NCI-H1105 (cell line): ENCODE data around the gene TUBB4B.
"Not testable (repeated sequence)": the region's sequence is repeated elsewhere in the genome, so short reads cannot be mapped to it uniquely, and the experiment has no call there.

Experiments used
- DNase-seq: peaks from one replicate; lab custom pipeline; 2025; lab: John Stamatoyannopoulos, UW

Gene TUBB4B

DNA sequence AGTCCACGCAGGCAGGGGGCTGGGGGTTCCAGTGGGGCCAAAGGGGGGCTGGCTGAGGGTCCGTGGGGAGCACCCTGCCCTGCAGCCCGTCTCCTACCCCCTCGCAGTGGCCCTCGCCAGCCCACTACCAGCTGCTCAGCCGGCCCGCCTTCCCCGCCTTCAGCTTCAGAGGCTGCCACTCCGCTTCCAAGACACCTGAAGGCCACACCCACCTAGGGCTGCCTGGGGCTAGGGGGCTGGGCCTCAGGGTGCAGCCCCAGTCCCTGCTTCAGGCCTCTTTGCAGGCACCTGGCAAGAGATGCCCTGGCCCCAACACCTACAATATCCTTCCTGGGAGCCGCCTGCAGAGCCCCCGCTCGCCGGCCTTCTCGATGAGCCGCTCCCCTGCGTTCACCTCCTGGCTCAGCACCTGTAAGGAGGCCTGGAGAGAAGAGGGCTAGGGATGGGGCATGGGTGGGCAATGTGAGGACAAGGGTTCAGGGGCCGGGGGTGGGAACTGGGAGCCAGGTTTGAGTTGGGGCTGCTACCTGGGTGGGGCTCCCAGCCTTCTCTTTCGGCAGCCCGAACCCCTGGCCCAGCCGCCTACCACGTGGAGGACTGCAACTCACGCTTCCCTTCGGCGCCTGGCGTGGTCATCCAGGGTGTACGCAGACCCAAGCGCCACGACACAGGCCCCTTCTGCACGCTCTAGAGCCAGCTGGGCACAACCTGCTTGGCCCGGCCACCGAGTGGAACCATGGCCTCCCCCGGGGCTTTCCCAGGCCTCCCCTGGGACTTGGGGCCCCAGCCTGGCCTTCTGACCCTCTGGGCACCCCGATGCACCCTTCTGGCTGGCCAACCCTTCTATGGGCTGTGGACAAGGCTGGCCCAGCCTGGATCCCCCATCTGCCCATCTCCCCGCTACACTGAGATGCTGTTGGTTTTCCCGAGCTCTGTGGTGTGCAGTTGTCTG lies 11.7 kb downstream of the TUBB4B start:
- DNase-seq: no peak

DNA sequence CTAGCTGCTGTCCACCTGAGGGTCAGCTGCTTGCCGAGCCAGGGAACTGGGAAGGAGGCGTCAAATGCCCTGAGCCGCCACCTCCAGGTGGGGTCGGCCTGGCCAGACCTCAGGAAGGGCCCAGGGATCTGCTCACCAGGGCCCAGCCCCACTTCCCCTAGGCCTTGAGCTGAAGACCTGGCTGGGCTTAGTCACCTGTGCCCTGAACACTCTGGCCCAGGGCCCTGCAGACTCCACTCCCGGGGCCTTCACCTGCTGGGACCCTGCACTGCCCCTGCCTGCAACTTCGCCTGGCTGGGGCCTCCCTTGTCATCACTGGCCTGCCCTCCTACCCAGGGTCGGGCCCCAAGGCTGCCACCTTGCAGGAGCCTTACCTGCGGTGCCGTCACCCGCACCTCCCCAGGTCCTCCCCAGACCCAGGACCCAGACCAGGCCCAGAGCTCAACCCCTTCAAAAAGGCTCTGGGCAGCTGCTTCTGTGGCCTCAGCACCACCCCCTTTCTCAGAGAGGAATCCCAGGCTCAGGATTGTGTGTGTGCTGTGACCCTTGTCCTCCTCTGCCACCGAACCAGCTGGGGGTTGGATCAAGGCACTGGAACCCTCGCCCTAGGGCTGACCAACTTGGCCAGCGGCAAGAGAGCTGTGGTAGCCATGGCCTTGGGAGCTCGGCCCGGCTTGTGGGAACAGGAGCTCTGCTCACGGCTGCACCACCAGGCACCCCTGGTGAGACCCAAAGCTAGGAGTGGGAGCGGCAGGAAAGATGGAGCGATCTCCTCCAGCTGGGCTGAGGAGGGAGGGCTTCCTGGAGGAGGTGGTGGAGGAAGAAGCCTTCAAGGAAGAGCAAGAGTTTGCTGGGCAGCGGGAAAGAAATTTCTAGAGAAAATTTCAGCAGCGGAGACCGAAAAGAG lies 12.9 kb downstream of the TUBB4B start:
- no peak for DNase-seq

DNA sequence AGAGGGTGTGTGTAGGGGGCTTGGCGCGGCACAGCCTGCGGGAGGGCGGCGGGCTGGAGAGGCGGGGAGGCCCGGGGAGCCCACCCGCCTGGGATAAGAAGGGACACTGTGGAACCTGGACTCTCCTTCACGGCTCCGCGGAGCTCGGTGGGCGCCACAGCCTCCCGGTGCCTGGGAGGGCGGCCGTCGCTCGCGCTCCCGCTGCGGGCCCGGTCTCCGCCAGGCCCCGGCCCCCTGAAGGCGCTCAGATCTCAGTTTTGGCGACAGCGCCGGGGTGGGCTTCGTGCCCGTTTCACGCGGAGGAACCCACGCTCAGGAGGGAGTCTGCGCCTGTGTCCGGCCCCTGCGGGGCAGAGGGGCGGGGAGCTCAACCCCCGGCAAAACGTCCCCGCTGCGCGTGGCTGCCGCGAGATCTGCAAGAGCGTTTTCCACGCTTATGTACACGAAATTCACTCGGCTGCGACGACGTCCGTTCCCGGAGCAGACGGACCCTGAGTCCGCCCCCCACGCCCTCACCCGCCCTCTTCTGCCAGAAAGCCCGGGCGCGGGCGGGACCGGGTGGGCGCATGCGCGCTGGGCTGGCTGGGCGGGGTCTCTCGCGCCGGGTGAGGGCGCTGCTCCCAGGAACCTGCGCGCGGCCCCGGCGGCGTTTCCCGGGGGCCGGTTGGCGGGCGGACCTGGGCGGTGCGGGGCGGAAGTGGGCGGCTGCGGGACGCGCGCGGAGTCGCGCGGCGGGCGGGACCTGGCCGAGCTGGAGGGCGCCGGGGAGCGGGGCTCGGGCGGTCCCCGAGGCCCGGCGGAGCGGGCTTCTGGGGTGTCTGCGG lies 13.7 kb downstream of the TUBB4B start, which contains the start of gene NELFB:
Gene NELFB (plus strand): TSS at position 704 of the 824 bp plus-strand sequence.
- DNase-seq: peak; percentile 76

DNA sequence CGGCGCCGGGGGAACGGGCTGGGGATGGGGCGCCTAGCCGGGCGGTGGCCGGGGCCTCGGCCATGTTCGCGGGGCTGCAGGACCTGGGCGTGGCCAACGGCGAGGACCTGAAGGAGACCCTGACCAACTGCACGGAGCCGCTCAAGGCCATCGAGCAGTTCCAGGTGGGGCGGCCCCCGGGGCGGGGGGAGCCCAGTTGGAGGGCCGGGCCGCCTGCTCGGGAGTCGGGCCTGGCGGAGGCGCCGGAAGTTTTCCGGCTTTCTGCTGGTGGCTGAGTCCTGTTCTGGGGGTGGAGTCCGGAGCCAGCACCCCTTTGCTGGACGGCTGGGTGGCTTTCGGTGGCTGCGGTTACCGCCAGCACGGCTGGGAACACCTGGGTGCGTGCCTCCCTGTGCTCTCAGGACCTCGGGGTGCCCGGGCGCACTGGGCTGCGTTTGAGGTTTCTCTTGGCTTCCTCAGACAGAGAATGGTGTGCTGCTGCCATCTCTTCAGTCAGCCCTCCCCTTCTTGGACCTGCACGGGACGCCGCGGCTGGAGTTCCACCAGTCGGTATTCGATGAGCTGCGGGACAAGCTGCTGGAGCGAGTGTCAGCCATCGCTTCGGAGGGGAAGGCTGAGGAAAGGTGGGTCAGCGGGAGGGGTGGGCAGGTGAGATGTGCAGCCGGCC lies 14.5 kb downstream of the TUBB4B start:
- DNase-seq: no peak

DNA sequence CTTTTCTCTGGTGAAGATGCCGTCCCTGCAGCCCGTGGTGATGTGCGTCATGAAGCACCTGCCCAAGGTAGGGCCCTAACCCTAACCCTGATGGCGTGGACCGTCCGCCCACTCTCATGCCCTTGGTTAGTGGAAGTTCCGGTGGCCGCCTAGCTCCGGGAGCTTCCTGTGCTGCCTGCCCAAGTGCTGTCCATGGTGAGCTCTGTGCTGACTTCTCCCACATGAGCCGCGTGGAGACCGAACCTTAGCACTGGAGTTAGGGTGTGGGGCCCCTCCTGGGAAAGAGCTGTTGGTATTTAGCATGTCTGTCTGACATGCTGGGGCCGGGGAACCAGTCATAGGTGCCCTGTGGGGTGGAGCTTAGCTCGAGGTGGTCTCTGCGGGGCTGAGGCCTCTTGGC lies 15.3 kb downstream of the TUBB4B start:
- no peak for DNase-seq

DNA sequence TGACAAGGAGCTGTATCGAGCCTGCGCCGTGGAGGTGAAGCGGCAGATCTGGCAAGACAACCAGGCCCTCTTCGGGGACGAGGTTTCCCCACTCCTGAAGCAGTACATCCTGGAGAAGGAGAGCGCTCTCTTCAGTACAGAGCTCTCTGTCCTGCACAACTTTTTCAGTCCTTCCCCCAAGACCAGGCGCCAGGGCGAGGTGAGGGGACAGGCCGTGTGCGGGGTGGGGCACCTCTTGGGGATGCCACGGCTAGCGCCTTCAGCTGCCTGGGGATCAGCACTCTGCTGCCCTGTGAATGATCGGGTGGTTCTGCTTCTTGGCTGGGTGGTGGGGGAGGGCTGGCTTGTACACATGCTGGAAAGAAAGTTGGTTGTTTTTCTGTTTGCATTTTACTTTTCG lies 15.8 kb downstream of the TUBB4B start:
- DNase-seq: no peak

DNA sequence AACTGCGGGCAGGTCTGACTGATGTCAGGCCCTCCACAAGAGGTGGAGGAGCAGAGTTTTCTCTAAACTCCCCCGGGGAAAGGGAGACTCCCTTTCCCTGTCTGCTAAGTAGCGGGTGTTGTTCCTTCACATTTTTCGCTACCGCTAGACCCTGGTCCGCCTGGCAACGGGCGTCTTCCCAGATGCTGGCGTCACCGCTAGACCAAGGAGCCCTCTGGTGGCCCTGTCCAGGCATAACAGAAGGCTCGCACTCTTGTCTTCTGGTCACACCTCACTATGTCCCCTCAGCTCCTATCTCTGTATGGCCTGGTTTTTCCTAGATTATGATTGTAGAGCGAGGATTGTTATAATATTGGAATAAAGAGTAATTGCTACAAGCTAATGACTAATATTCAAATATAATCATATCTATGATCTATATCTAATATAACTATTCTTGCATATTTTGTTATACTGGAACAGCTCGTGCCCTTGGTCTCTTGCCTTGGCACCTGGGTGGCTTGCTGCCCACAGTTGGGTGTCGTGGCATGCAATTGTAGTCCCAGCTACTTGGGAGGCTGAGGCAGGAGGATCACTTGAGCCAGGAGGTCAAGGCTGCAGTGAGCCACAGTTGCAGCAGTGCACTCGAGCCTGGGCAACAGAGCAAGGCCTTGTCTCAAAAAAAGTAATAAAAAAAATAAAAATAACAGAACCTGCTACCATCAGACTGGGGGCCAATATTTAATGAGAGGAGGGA lies 21.3 kb downstream of the TUBB4B start:
- not testable (repeated sequence) for DNase-seq

DNA sequence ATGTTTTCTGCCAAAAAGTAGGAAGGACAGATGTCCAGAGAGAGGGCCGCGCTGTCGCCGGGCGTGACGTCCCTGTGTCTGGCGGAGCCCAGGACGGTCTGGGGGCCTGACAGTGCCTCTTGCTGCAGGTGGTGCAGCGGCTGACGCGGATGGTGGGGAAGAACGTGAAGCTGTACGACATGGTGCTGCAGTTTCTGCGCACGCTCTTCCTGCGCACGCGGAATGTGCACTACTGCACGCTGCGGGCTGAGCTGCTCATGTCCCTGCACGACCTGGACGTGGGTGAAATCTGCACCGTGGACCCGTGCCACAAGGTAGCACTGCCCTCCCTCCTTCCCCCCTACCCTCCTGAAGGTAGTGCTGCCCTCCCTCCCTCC lies 21.8 kb downstream of the TUBB4B start:
- no peak for DNase-seq

DNA sequence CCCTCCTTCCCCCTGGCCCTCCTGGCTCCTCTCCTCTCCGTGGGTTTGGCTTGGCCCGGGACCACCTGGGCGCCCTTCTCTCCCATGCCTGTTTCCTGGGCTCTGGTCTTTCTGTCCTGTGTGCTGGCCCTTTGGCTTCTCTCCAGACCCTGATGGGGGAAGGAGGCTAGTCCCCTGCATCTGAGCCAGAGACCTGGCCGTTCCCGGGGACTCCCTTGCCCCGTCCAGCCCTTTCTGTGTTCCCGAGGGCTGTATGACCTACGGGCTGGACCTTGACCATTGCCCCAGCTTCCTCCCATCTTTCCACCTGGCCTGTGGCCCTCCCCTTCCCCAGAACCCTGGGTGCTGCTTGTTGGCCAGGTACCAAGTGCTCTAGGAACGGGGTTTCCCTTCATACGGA lies 22.4 kb downstream of the TUBB4B start:
- DNase-seq: no peak

DNA sequence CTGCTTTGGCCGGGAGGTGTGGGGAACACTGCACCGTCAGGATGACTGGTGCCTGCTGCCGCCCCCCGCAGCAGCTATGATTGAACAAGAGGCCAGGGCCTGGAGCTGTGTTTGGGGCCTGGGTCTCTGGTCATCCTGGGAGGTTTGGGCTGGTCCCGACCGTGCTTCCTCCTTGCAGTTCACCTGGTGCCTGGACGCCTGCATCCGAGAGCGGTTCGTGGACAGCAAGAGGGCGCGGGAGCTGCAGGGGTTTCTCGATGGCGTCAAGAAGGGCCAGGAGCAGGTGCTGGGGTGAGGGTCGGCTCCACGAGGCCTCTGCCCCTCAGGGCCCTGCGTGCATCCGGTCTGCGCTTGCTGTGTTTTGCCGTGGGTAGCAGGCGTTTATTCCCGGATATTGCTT lies 23.0 kb downstream of the TUBB4B start:
- no peak for DNase-seq

DNA sequence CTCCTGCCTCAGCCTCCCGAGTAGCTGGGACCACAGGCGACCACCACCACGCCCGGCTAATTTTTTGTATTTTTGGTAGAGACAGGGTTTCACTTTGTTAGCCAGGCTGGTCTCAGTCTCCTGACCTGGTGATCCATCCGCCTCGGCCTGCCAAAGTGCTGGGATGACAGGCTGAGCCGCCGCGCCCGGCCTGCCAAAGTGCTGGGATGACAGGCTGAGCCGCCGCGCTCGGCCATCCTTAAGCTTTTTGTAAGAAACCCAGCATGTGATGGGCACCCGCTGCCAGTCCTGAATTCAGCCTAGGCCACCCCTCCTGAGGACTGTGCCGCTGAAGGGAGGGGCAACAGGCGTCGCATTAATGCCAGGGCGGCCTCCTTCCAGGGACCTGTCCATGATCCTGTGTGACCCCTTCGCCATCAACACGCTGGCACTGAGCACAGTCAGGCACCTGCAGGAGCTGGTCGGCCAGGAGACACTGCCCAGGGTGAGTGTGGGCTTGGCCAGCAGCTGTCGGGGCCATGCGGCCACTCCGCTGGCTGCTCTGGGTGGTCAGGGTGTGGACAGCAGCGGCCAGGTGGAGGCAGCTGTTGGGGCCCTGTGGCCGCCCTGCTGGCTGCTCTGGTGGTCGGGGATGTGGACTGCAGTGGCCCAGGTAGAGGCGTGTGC lies 24.5 kb downstream of the TUBB4B start:
- DNase-seq: no peak

DNA sequence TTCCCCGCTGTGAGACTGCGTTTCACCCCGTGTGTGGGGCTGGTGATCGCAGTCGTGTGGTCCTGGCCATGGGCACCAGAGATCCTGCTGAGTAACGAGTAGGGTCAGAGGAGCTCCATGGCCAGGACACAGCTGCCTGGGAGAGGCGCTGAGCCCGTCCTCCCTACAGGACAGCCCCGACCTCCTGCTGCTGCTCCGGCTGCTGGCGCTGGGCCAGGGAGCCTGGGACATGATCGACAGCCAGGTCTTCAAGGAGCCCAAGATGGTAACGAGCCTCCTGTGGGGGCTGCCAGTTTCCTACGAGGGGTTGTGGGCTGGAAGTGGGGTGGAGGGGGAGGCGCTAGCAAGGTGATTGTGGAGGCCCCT lies 25.1 kb downstream of the TUBB4B start:
- DNase-seq: no peak

DNA sequence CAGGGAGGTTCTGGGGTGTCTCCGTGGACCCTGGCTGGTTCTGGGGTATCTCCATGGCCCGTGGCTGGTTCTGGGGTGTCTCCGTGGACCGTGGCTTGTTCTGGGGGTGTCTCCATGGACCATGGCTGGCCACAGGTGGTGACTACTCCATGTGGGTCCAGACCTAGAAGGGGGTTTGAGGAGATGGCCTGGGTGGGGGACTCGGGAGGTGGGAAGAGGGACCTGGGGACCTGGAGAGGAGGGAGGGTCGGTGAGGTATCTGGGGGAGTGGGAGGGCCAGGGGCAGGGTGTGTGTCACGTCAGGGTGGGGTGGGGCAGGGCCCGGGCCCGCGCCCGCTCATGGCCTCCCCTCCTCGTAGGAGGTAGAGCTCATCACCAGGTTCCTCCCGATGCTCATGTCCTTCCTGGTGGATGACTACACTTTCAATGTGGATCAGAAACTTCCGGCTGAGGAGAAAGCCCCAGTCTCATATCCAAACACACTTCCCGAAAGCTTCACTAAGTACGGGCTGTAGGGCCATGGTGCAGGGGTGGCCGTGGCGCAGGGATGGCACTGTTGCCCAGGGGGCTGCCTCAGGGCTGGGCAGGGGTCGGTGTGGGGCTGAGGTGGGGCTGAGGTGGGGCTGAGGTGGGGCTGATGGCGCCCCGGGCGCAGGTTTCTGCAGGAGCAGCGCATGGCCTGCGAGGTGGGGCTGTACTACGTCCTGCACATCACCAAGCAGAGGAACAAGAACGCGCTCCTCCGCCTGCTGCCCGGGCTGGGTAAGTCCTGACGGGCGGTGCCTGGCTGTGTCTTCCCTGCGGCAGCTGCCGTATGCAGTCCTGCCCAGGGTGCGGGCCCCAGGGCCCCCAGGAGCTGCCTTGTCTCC lies 25.7 kb downstream of the TUBB4B start:
- DNase-seq: no peak

DNA sequence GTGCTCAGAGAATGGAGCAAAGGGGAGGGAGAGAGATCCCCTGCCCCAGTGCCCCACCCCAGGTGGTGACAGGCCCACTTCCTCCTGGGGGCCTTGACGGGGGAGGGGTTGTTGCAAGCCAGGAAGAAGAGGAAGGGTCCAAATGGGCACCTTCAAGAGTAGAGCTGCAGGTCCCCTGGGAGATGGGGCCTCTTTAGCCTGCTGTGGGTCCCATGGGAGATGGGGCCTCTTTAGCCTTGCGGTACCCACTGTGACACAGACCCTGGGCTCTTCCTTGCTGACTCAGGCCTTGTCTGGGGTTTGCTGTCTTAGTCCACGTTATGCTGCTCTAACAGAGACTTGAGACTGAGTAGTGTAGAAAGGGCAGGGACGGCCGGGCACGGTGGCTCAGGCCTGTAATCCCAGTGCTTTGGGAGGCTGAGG lies 26.9 kb downstream of the TUBB4B start:
- DNase-seq: no peak

DNA sequence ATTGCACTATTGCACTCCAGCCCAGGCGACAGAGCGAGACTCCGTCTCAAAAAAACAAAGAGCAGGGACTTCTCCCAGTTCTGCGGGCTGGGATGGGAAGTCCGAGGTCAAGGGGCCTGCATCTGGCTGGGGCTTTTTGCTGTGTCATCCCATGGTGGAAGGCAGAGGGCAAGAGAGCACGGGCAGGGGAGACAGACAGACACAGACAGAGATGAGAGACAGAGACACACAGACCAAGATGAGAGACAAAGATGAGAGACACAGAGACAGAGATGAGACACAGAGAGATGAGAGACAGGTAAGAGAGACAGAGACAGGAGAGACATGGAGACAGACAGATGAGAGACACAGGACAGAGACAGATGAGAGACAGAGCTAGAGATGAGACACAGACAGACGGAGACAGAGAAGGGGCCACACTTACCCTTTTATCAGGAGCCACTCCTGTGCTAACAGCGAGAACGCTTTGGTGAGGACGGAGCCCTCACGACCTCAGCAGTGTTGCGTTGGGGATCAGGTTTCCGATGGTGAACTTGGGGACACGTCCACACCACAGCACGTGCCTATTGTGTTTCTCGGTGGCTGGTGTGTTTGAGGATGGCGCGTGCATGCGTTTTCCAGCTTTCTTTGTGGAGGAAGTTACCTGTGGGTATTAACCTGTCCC lies 27.6 kb downstream of the TUBB4B start:
- DNase-seq: no peak

DNA sequence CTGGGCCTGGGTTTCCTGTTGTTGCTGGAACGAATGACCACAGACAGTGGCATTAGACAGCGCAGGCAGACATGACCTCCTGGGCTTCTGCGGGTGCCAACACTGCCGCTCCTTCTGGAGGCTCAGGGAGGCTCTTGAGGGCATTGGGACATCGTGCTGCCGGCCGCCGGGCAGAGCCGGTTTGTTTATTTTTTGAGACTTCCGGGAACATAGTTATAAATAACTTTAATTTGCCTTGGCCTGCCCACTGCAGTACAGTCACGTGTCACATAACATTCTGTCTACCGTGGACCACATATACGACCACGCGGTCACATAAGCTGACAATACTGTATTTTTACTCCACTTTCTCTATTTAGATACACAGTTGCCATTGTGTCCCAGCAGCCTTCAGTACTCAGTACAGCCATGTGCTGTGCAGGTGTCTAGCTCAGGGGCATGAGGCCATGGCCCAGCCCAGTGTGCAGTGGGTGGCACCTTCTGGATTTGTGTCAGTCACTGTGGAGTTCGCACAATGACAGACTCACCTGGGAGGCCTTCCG lies 28.2 kb downstream of the TUBB4B start:
- no peak for DNase-seq

DNA sequence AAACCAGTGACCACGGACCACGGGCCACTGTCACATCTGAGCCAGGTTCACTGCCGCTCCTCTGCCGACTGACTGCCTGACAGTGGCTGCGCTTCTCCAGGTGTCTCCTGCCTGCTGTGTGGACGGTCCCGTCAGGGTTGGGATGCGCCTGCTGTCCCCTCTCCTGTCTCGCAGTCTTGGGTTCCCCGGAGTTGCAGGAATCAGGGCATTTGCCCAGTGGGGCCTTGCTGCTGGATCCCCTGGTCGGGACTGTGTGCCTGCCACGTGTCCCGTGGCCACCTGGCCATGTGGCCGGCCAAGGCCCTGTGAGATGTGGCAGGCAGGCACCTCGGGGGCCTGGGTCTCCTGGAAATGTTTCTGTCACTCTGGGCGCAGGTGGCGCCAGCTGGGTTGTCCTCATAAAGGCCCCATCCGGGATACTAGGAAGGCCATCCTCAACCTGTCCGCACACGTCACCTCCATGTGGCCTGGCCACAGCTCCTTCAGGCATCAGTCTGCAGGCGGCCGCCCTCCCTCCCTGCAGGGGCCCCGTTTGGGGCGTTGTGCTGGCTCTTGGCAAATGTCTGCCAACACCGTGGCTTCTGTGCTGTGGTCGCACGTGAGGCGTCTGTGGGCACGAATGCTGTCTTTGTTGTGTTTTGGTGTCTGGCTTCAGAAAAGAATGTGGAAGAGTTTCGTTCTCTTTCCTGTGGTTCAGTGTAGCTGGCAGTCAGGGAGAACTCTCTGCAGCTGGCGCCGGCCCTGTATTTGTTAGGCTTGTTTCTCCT lies 30.0 kb downstream of the TUBB4B start:
- DNase-seq: no peak

DNA sequence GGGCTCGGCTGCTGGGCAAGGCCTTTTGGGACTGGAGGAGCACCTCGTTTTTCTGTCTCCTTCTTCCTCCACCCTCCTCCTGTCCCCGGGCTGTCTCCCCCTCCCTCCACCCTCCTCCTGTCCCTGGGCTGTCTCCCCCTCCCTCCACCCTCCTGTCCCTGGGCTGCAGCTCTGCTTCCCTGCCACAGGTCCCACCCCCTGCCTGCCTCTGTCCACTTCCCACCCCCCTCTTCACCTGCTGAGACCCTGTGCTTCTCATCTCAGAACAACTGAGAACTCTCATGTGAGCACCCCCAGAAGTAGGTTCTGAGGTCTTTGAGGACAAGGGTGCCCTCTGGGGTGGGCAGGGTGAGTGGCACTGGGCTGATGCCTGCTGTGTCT lies 30.6 kb downstream of the TUBB4B start:
- DNase-seq: no peak
